Sigmoid colon (tissue), 4 donors: Measurements from ENCODE around the gene CHRNB1.

ENCODE experiments used
- EP300 ChIP-seq, 4 donors: sonication (generic); formaldehyde crosslinking; IDR thresholded peaks; one replicate each; pipeline ENCODE4 v1.6.1; 2017; ENCODE audit warnings: antibody characterized with exemption in 4 of 4
- POLR2A ChIP-seq, 2 donors: fragments of 450-650 bp; IDR thresholded peaks; one replicate each; pipeline ENCODE4 v1.6.1; 2016; ENCODE audit warnings: antibody characterized with exemption in 2 of 2, mild to moderate bottlenecking in 2 of 2, moderate library complexity in 2 of 2
- POLR2AphosphoS5 ChIP-seq, 4 donors: sonication (generic); formaldehyde crosslinking; IDR thresholded peaks; one replicate each; pipeline ENCODE4 v1.6.1; 2017; ENCODE audit warnings: antibody characterized with exemption in 4 of 4
- TF ChIP-seq, protein P1 (sequence below), 4 experiments: fragments of 450-650 bp in 3 of 4; fragments of 200-600 bp in 1 of 4; IDR thresholded peaks; one replicate each; pipeline ENCODE4 v1.5.1; 2016 to 2019; ENCODE audit warnings: antibody characterized with exemption in 4 of 4, mild to moderate bottlenecking in 3 of 4, moderate library complexity in 2 of 4

GRCh38 chr17:7501729-7502128 lies 56.9 kb downstream of the CHRNB1 start:
- TF ChIP-seq, protein P1, sequence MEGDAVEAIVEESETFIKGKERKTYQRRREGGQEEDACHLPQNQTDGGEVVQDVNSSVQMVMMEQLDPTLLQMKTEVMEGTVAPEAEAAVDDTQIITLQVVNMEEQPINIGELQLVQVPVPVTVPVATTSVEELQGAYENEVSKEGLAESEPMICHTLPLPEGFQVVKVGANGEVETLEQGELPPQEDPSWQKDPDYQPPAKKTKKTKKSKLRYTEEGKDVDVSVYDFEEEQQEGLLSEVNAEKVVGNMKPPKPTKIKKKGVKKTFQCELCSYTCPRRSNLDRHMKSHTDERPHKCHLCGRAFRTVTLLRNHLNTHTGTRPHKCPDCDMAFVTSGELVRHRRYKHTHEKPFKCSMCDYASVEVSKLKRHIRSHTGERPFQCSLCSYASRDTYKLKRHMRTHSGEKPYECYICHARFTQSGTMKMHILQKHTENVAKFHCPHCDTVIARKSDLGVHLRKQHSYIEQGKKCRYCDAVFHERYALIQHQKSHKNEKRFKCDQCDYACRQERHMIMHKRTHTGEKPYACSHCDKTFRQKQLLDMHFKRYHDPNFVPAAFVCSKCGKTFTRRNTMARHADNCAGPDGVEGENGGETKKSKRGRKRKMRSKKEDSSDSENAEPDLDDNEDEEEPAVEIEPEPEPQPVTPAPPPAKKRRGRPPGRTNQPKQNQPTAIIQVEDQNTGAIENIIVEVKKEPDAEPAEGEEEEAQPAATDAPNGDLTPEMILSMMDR (IDR thresholded peaks at IDR 0.05) = no peak
- TF ChIP-seq EP300 (IDR thresholded peaks at IDR 0.05) = no peak
- no peak for TF ChIP-seq POLR2AphosphoS5 (IDR thresholded peaks at IDR 0.05)
- no peak for TF ChIP-seq POLR2A (IDR thresholded peaks at IDR 0.05)
